Measurements from ENCODE around the gene ZNF621.
"Not testable (repeated sequence)": the region's sequence is repeated elsewhere in the genome, so short reads cannot be mapped to it uniquely, and the experiment has no call there.

ZNF621 gene

GRCh38 chr3:40557575-40558161 lies 32.9 kb downstream of the ZNF621 start:
- ChIA-PET POLR2A (no interaction called here), CTCF (interaction anchor here (1.8 kb wide), 1 partner anchor 23 kb away, joined by 5 read pairs; no protein-coding TSS in a partner anchor)
- DNase-seq (ENCODE audit: extremely low spot score): peak; percentile 12
- TF ChIP-seq CTCF (IDR thresholded peaks at IDR 0.05; ENCODE audit: control extremely low read depth, extremely low read depth, low read depth, missing control alignments): no peak

DNA sequence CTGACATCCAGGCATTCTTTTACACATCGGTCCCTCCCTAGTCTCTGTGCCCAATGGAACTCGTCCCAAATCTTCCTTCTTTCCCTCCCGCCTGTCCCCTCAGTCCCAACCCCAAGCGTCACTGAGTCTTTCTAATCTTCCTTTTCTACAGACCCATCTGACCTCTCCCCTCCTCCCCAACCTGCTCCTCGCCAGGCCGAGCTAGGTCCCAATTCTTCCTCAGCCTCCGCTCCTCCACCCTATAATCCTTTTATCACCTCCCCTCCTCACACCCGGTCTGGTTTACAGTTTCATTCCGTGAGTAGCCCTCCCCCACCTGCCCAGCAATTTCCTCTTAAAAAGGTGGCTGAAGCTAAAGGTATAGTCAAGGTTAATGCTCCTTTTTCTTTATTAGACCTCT lies 37.7 kb downstream of the ZNF621 start:
- CTCF ChIA-PET; POLR2A ChIA-PET; DNase-seq (ENCODE audit: extremely low spot score): not testable (repeated sequence)

DNA sequence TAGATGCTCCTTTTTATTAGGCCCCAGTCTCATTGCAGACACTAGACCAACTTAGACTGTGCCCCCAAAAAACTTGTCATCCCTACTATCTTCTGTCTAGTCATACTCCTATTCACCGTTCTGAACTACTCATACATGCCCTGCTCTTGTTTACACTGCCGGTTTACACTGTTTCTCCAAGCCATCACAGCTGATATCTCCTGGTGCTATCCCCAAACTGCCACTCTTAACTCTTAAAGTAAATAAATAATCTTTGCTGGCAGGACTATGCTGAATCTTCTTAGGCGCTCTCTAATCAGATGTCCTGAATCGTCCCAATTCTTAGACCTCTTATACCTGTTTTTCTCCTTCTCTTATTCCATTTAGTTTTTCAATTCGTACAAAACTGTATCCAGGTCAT lies 40.9 kb downstream of the ZNF621 start:
- DNase-seq (ENCODE audit: extremely low spot score); POLR2A ChIA-PET: not testable (repeated sequence)
- CTCF ChIA-PET: interaction anchor here (1.6 to 5.3 kb wide), 2 partner anchors 13 to 19 kb away, joined by 3 to 34 read pairs; no protein-coding TSS in a partner anchor

DNA sequence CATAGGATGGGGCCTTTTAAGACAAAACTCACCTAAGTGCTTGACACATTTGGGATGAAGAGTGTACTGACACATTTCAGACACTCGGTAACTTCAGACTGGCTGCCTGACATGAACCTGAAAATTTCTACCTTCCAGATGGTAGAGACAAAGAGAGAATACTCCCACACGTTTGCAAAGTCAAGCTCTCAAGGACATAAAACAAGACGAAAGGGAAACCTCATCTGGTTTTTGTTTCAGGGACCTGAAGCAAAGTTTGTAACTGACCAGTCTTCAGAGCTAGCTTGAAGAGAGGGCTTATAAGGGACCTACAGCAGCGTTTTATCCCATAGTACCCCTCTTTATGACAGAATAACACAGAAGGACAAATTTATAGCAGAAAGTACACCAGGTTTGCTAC lies 41.9 kb downstream of the ZNF621 start:
- CTCF ChIA-PET: interaction anchor here (1.6 to 5.3 kb wide), 2 partner anchors 12 to 18 kb away, joined by 3 to 34 read pairs; no protein-coding TSS in a partner anchor

GRCh38 chr3:40572588-40572987 lies 47.8 kb downstream of the ZNF621 start:
- POLR2A ChIA-PET: no interaction called here
- CTCF ChIA-PET: interaction anchor here (1.9 kb wide), 1 partner anchor 8 kb away, joined by 8 read pairs; no protein-coding TSS in a partner anchor
- no peak for TF ChIP-seq CTCF (IDR thresholded peaks at IDR 0.05; ENCODE audit: control extremely low read depth, extremely low read depth, low read depth, missing control alignments)
- DNase-seq (ENCODE audit: extremely low spot score): no peak

More for the DNA sequence above, 41.9 kb downstream of the ZNF621 start:
- TF ChIP-seq CTCF (IDR thresholded peaks at IDR 0.05; ENCODE audit: control extremely low read depth, extremely low read depth, low read depth, missing control alignments): no peak
- DNase-seq (ENCODE audit: extremely low spot score): no peak
- POLR2A ChIA-PET: no interaction called here

DNA sequence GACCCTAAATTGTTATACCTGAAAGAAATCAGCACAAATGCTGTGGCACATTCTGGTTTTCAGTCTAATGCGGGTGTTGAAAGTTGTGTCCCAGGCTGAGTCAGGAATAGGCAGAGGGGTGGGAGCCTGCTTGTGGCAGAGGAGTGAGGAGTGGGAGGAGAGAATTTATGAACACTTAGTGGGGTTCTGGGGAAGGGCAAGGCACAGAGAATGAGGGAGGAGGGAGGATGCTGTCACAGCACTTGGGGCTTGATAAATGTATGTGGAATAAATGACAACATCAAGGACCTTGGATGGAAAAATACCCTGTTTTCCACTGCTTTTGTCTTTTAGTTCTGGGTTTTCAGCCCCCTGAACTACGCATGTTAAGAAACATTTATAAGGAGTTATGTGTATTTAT lies 49.3 kb downstream of the ZNF621 start:
- ChIA-PET POLR2A (no interaction called here), CTCF (interaction anchor here (1.0 kb wide), 1 partner anchor 10 kb away, joined by 3 read pairs; no protein-coding TSS in a partner anchor)
- DNase-seq (ENCODE audit: extremely low spot score): no peak
- TF ChIP-seq CTCF (IDR thresholded peaks at IDR 0.05; ENCODE audit: control extremely low read depth, extremely low read depth, low read depth, missing control alignments): no peak

DNA sequence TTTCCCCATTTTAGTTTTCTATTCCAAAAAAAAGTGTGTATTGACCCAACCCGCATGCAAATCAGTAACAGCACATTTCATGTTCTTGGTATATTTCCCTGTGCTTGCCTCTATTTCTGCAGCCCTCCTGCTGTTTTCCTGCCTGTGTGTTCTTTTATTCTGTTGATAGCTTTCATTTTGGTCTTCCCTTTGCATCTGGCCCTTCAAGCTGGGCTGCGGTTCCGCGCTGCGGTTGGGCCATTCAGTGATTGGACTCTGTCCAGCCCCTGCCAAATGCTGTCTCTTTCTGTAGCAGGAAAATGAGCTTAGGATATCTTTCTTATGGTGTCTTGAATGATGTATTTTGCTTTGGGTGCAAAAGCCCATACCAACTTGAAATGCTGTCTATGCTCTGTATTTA lies 49.9 kb downstream of the ZNF621 start:
- no peak for TF ChIP-seq CTCF (IDR thresholded peaks at IDR 0.05; ENCODE audit: control extremely low read depth, extremely low read depth, low read depth, missing control alignments)
- CTCF ChIA-PET: interaction anchor here (1.0 kb wide), 1 partner anchor 10 kb away, joined by 3 read pairs; no protein-coding TSS in a partner anchor
- no peak for DNase-seq (ENCODE audit: extremely low spot score)
- POLR2A ChIA-PET: no interaction called here
